ENCODE measurements around the gene GLYAT.

- TF ChIP-seq FOXA1 (IDR thresholded peaks at IDR 0.05): no peak
- no peak for TF ChIP-seq SP1 (IDR thresholded peaks at IDR 0.05)
- no peak for TF ChIP-seq FOXM1 (IDR thresholded peaks at IDR 0.05; ENCODE audit: borderline replicate concordance)
- no peak for TF ChIP-seq NFRKB (IDR thresholded peaks at IDR 0.05)
- TF ChIP-seq L3MBTL2 (conservative IDR thresholded peaks at IDR 0.05): no peak
- no peak for TF ChIP-seq LEF1 (IDR thresholded peaks at IDR 0.05; ENCODE audit: borderline replicate concordance)
These were observed 4.9 kb downstream of the GLYAT start for GRCh38 chr11:58726737-58727414.
